K562 (cell line): ENCODE data around the gene ERRFI1. TPM values are rescaled to one million over a fixed set of nuclear protein-coding genes. Genes with fewer than 3 reads are reported as not detected.

Source experiments
- ATAC-seq: fragments of 200-7000 bp; cut with Tn5 transposase; 3 replicates; pipeline ENCODE4 v1.9.1; 2020; ENCODE audit warnings: moderate library complexity
- BruUV-seq: library from RNA; stranded (reverse); fragments of 400-500 nt; replicated peaks from 2 replicates; lab custom pipeline; 2021; lab: Mats Ljungman, UMichigan
- CTCF ChIA-PET: fragments of 300-600 bp; formaldehyde crosslinking; extraction: SDS; loops from one replicate; lab custom pipeline; 2021; ENCODE audit warnings: low intra/inter-chr PET ratio; lab: Yijun Ruan, JAX
- POLR2A ChIA-PET: fragments of 300-600, 350-650 bp; sonication (Branson Sonifier 250); formaldehyde crosslinking; extraction: SDS; loops from one replicate; lab custom pipeline; 2021; ENCODE audit warnings: antibody characterized with exemption, inconsistent platforms; lab: Yijun Ruan, JAX
- DNase-seq, 4 experiments: peaks; one replicate each; pipeline versions ENCODE4 v3.0.0 to v3.0.0-alpha.2; 2011 to 2018; ENCODE audit warnings: low spot score in 3 of 4, mixed read lengths in 3 of 4; ENCODE audit errors: extremely low read depth in 1 of 4
- FAIRE-seq: peaks from 2 replicates; lab custom pipeline; 2011; peaks lifted over from hg19 to GRCh38; lab: Jason Lieb, UNC
- H2AFZ ChIP-seq: 2 replicates; pipeline ENCODE4 v1.6.0; 2011; ENCODE audit warnings: low read depth, low read length, control low read depth, inconsistent platforms
- H3K27ac ChIP-seq: fragments of 200-600 bp; 3 replicates; pipeline ENCODE4 v1.8.0; 2011; ENCODE audit warnings: low read depth, mild to moderate bottlenecking, control low read depth, inconsistent platforms, low read length, moderate library complexity, mixed read lengths; ENCODE audit errors: extremely low read depth
- H3K27me3 ChIP-seq, 2 experiments: fragments of 300-600 bp in 1 of 2; 2 replicates in 1 of 2; 3 replicates in 1 of 2; pipeline versions ENCODE4 v1.6.0 to v1.8.0; 2011; ENCODE audit warnings: inconsistent platforms in 2 of 2, low read length in 2 of 2, mild to moderate bottlenecking in 1 of 2, mixed read lengths in 1 of 2, moderate library complexity in 1 of 2; ENCODE audit not compliant: control insufficient read depth in 2 of 2, insufficient read depth in 2 of 2
- H3K36me3 ChIP-seq: fragments of 300-600 bp; 3 replicates; pipeline ENCODE4 v1.8.0; 2011; ENCODE audit warnings: mild to moderate bottlenecking, low read length, inconsistent platforms; ENCODE audit not compliant: control insufficient read depth, insufficient read depth
- H3K4me1 ChIP-seq, 2 experiments: fragments of 200-600 bp in 1 of 2; replicated peaks in 1 of 2; 2 replicates in 1 of 2; 3 replicates in 1 of 2; pipeline versions ENCODE4 v1.5.1 to v1.8.0; 2011; ENCODE audit warnings: inconsistent platforms in 2 of 2, low read length in 2 of 2, mild to moderate bottlenecking in 1 of 2, mixed read lengths in 1 of 2, moderate library complexity in 1 of 2; ENCODE audit not compliant: control insufficient read depth in 2 of 2, insufficient read depth in 2 of 2
- H3K4me2 ChIP-seq: 2 replicates; pipeline ENCODE4 v1.6.1; 2011; ENCODE audit warnings: low read length, control low read depth, inconsistent platforms, mixed read lengths; ENCODE audit not compliant: insufficient read depth
- H3K4me3 ChIP-seq: fragments of 200-600 bp; sonication (generic), shearing (Covaris generic); 2 replicates; pipeline ENCODE4 v1.5.1; 2016; ENCODE audit warnings: control low read depth, inconsistent platforms
- H3K79me2 ChIP-seq: fragments of 200-600 bp; 3 replicates; pipeline ENCODE4 v1.8.0; 2011; ENCODE audit warnings: low read length, inconsistent platforms; ENCODE audit not compliant: control insufficient read depth, insufficient read depth
- H3K9ac ChIP-seq, 2 experiments: 2 replicates each; pipeline versions ENCODE4 v1.6.0 to v1.6.1; 2011; ENCODE audit warnings: low read depth in 2 of 2, low read length in 2 of 2, control low read depth in 1 of 2, inconsistent platforms in 1 of 2, mild to moderate bottlenecking in 1 of 2, mixed read lengths in 1 of 2; ENCODE audit not compliant: insufficient read depth in 1 of 2
- H3K9me1 ChIP-seq: one replicate; pipeline ENCODE4 v1.6.0; 2011; ENCODE audit warnings: inconsistent platforms, mild to moderate bottlenecking, low read length, moderate library complexity; ENCODE audit not compliant: control insufficient read depth, insufficient read depth
- H3K9me3 ChIP-seq: replicated peaks from 2 replicates; pipeline ENCODE4 v1.5.1; 2011; ENCODE audit warnings: low read depth, low read length, inconsistent platforms; ENCODE audit not compliant: control insufficient read depth, insufficient read depth
- H4K20me1 ChIP-seq: replicated peaks from 2 replicates; pipeline ENCODE4 v1.6.1; 2011; ENCODE audit warnings: low read length, inconsistent platforms, mixed read lengths; ENCODE audit not compliant: control insufficient read depth, insufficient read depth
- CBFB ChIP-seq: sonication (generic); formaldehyde crosslinking; IDR thresholded peaks from 2 replicates; pipeline ENCODE4 v1.4.0; 2020; ENCODE audit warnings: mild to moderate bottlenecking, missing genetic modification reagents
- CTCF ChIP-seq, 3 experiments: IDR thresholded peaks in 2 of 3; conservative IDR thresholded peaks in 1 of 3; 2 replicates each; pipeline ENCODE4 v1.5.1; 2011 to 2012; ENCODE audit warnings: low read length in 3 of 3, mild to moderate bottlenecking in 3 of 3, control low read depth in 2 of 3, improper control_type of control experiment in 1 of 3, inconsistent platforms in 1 of 3, low read depth in 1 of 3, mixed read lengths in 1 of 3, moderate library complexity in 1 of 3; ENCODE audit not compliant: insufficient read depth in 2 of 3
- REST ChIP-seq, 2 experiments: fragments of 450-650 bp; formaldehyde crosslinking in 1 of 2; IDR thresholded peaks; 2 replicates each; pipeline versions ENCODE4 v1.4.0 to v1.6.1; 2014 to 2020; ENCODE audit warnings: mild to moderate bottlenecking in 2 of 2, borderline replicate concordance in 1 of 2, low read depth in 1 of 2
- U2AF2 ChIP-seq: fragments of 200-400 bp; formaldehyde crosslinking; optimal IDR thresholded peaks from 2 replicates; pipeline ENCODE3; 2017; ENCODE audit warnings: low read depth, mild to moderate bottlenecking, low read length
- YBX1 ChIP-seq: fragments of 450-650 bp; IDR thresholded peaks from 2 replicates; pipeline ENCODE4 v1.7.1; 2016; ENCODE audit warnings: mild to moderate bottlenecking
- ZNF780A ChIP-seq: fragments of 250-450 bp; sonication (Bioruptor Pico); IDR thresholded peaks from 2 replicates; pipeline ENCODE4 v1.5.0; 2021; ENCODE audit warnings: mild to moderate bottlenecking
- WGBS: fragments of 100-300 bp; shearing (Covaris generic); methylation state at CpG from one replicate; pipeline ENCODE4 v1.1.6; 2016; ENCODE audit warnings: low coverage, mixed read lengths; ENCODE audit not compliant: insufficient coverage; ENCODE audit errors: missing lambda C conversion rate; 5-methylcytosine and 5-hydroxymethylcytosine counted together
- in situ Hi-C: fragments of 300-500 bp; cut with MboI; formaldehyde crosslinking; loops from 4 replicates; pipeline ENCODE4 v1.15.0; 2018; ENCODE audit warnings: inconsistent platforms, mixed read lengths
- intact Hi-C: fragments of 100-400 bp; cut with micrococcal nuclease; formaldehyde crosslinking; loops from 2 replicates; pipeline ENCODE4 v1.14.2; 2022
- polyA plus RNA-seq, 8 experiments: library from polyadenylated mRNA; depleted of rRNA in 4 of 8; stranded (reverse) in 5 of 8; unstranded in 3 of 8; fragments of >200 nt; fragmentation: Nextera tagmentation in 2 of 8; fragmentation: Illumina TruSeq in 1 of 8; extraction: Ambion mirVana in 2 of 8; extraction: Trizol in 1 of 8; gene quantifications; 2 replicates each; pipeline versions ENCODE4 v1.2.1 to v1.2.3, GENCODE V29; 2011 to 2014; ENCODE audit warnings: inconsistent platforms in 1 of 8, missing spikeins in 1 of 8
- total RNA-seq, 7 experiments: library from RNA; depleted of rRNA in 6 of 7; stranded (reverse); fragments of >200 nt in 6 of 7; fragmentation: Illumina TruSeq in 2 of 7; extraction: Trizol in 2 of 7; gene quantifications; 2 replicates each; pipeline versions ENCODE4 v1.2.1 to v1.2.3, GENCODE V29; 2011 to 2021; ENCODE audit warnings: low replicate concordance in 1 of 7
- TF ChIP-seq, protein P1 (sequence below): fragments of 250-450 bp; sonication (Bioruptor Pico); IDR thresholded peaks from 2 replicates; pipeline ENCODE4 v1.9.0; 2021; ENCODE audit warnings: mild to moderate bottlenecking, inconsistent platforms

ERRFI1 gene
- total and polyA plus RNA-seq, 9 of the 15 experiments (the other 6 are each of a cell fraction or from before 2014, with no cell fraction given) = 0.67 to 4.4 (median 1.1) TPM

- Histone ChIP-seq H3K9me3 (no peaks in the 10 kb centered on the region), H4K20me1 (peaks cover 6% of the 10 kb centered on the region), H3K9ac (no peak overlapping the region), H3K4me1 (peaks cover 0 to 5% of the 10 kb centered on the region in 2 experiments; a peak in 4 of 5 replicates), H3K27me3 (peaks cover 17 to 31% of the 10 kb centered on the region in 2 experiments; a peak in 4 of 5 replicates), H3K27ac (no peak overlapping the region), H3K4me3 (no peak overlapping the region), H3K4me2 (no peak overlapping the region), H3K79me2 (no peaks in the 10 kb centered on the region), H2AFZ (no peak overlapping the region), H3K36me3 (no peaks in the 10 kb centered on the region), H3K9me1 (no peaks in the 10 kb centered on the region)
- DNase-seq (peak in 2 of 4 experiments; percentile 38 to 42), ATAC-seq (no peak), FAIRE-seq (no peak)
- intact Hi-C loops = loop anchor here (1.0 kb wide), 2 partner anchors 283 to 318 kb away; no protein-coding TSS in a partner anchor
- no TSS peak for BruUV-seq
- ChIA-PET POLR2A (interaction anchor here (1.0 kb wide), 1 partner anchor 294 kb away, joined by 3 read pairs; no protein-coding TSS in a partner anchor), CTCF (interaction anchor here (0.5 to 3.5 kb wide), 9 partner anchors 16 to 695 kb away, joined by 3 to 33 read pairs (median 5); no protein-coding TSS in a partner anchor)
- in situ Hi-C loops = no loop called here
- WGBS = 34% methylated on average over 9 of the region's 9 CpGs
- TF ChIP-seq YBX1 (no peak), U2AF2 (no peak), ZNF780A (CRISPR knock-in tag) (no peak), REST (IDR thresholded peaks at IDR 0.05; ENCODE audit: borderline replicate concordance) (peak; percentile 70), REST (CRISPR knock-in tag; IDR thresholded peaks at IDR 0.05; ENCODE audit: low read depth) (no peak), CTCF (IDR thresholded peaks at IDR 0.05 in 2 of 3, conservative IDR thresholded peaks at IDR 0.05 in 1 of 3; ENCODE audit: insufficient read depth in 2 of 3, low read depth in 1 of 3, low read length in 3 of 3) (peak in 2 of 3 experiments; percentile 57 to 91; a peak in 4 of 6 replicates), CBFB (no peak)
- TF ChIP-seq, protein P1, sequence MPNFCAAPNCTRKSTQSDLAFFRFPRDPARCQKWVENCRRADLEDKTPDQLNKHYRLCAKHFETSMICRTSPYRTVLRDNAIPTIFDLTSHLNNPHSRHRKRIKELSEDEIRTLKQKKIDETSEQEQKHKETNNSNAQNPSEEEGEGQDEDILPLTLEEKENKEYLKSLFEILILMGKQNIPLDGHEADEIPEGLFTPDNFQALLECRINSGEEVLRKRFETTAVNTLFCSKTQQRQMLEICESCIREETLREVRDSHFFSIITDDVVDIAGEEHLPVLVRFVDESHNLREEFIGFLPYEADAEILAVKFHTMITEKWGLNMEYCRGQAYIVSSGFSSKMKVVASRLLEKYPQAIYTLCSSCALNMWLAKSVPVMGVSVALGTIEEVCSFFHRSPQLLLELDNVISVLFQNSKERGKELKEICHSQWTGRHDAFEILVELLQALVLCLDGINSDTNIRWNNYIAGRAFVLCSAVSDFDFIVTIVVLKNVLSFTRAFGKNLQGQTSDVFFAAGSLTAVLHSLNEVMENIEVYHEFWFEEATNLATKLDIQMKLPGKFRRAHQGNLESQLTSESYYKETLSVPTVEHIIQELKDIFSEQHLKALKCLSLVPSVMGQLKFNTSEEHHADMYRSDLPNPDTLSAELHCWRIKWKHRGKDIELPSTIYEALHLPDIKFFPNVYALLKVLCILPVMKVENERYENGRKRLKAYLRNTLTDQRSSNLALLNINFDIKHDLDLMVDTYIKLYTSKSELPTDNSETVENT (CRISPR knock-in tag) = no peak
Measured at GRCh38 chr1:8031176-8031785, 5.2 kb upstream of the ERRFI1 start.
